Astrocyte (in vitro differentiated cells and primary cell): Measurements from ENCODE around the gene GPER1. TPM values are rescaled to one million over a fixed set of nuclear protein-coding genes. Genes with fewer than 3 reads are reported as not detected.
"Not testable (repeated sequence)": the region's sequence is repeated elsewhere in the genome, so short reads cannot be mapped to it uniquely, and the experiment has no call there.

Source experiments
- DNase-seq: peaks from one replicate; pipeline ENCODE4 v3.0.0-alpha.2; 2010; ENCODE audit warnings: low read depth
- FAIRE-seq: peaks from 2 replicates; lab custom pipeline; 2011; peaks lifted over from hg19 to GRCh38; lab: Jason Lieb, UNC
- H2AFZ ChIP-seq: 2 replicates; pipeline ENCODE4 v1.6.0; 2012; ENCODE audit warnings: low read depth, low read length, inconsistent platforms
- H3K27ac ChIP-seq: 2 replicates; pipeline ENCODE4 v1.5.1; 2011; ENCODE audit warnings: low read depth, low read length, inconsistent platforms
- H3K27me3 ChIP-seq: 2 replicates; pipeline ENCODE4 v1.6.0; 2011; ENCODE audit warnings: low read length, inconsistent platforms; ENCODE audit not compliant: insufficient read depth
- H3K36me3 ChIP-seq: 2 replicates; pipeline ENCODE4 v1.5.1; 2011; ENCODE audit warnings: low read length, inconsistent platforms; ENCODE audit not compliant: insufficient read depth
- H3K4me1 ChIP-seq: 2 replicates; pipeline ENCODE4 v1.5.1; 2011; ENCODE audit warnings: low read length, inconsistent platforms; ENCODE audit not compliant: insufficient read depth
- H3K4me2 ChIP-seq: 2 replicates; pipeline ENCODE4 v1.6.0; 2012; ENCODE audit warnings: low read length, inconsistent platforms
- H3K4me3 ChIP-seq: 2 replicates; pipeline ENCODE4 v1.5.1; 2011; ENCODE audit warnings: low read depth, mild to moderate bottlenecking, low read length, inconsistent platforms; ENCODE audit not compliant: insufficient read depth
- H3K79me2 ChIP-seq: 2 replicates; pipeline ENCODE4 v1.6.0; 2012; ENCODE audit warnings: mild to moderate bottlenecking, low read length, inconsistent platforms; ENCODE audit not compliant: insufficient read depth
- H3K9ac ChIP-seq: 2 replicates; pipeline ENCODE4 v1.6.0; 2012; ENCODE audit warnings: mild to moderate bottlenecking, low read length, inconsistent platforms
- H3K9me3 ChIP-seq: 2 replicates; pipeline ENCODE4 v1.5.1; 2012; ENCODE audit warnings: low read depth, mild to moderate bottlenecking, low read length, inconsistent platforms; ENCODE audit not compliant: insufficient read depth
- H4K20me1 ChIP-seq: 2 replicates; pipeline ENCODE4 v1.6.0; 2012; ENCODE audit warnings: low read length, inconsistent platforms; ENCODE audit not compliant: insufficient read depth
- H3K27ac Mint-ChIP-seq: one replicate; pipeline ENCODE4 v1.8.0; 2021; ENCODE audit warnings: mild to moderate bottlenecking, mixed read lengths; ENCODE audit not compliant: unreplicated experiment
- H3K27me3 Mint-ChIP-seq: one replicate; pipeline ENCODE4 v1.8.0; 2021; ENCODE audit warnings: low read depth, mixed read lengths; ENCODE audit not compliant: unreplicated experiment
- H3K36me3 Mint-ChIP-seq: one replicate; pipeline ENCODE4 v1.8.0; 2021; ENCODE audit warnings: low read depth, mixed read lengths; ENCODE audit not compliant: unreplicated experiment
- H3K4me1 Mint-ChIP-seq: one replicate; pipeline ENCODE4 v1.8.0; 2021; ENCODE audit warnings: low read depth, mixed read lengths; ENCODE audit not compliant: unreplicated experiment
- H3K4me3 Mint-ChIP-seq: one replicate; pipeline ENCODE4 v1.8.0; 2021; ENCODE audit warnings: mild to moderate bottlenecking, moderate library complexity, mixed read lengths; ENCODE audit not compliant: unreplicated experiment
- H3K9me3 Mint-ChIP-seq: one replicate; pipeline ENCODE4 v1.8.0; 2021; ENCODE audit warnings: mild to moderate bottlenecking, mixed read lengths; ENCODE audit not compliant: unreplicated experiment
- CTCF ChIP-seq: IDR thresholded peaks from 2 replicates; pipeline ENCODE4 v1.5.1; 2011; ENCODE audit warnings: low read depth, mild to moderate bottlenecking, inconsistent platforms, low read length, moderate library complexity; ENCODE audit not compliant: insufficient read depth
- EZH2 ChIP-seq: IDR thresholded peaks from 2 replicates; pipeline ENCODE4 v1.6.1; 2012; ENCODE audit warnings: mild to moderate bottlenecking, low read length, inconsistent platforms; ENCODE audit not compliant: insufficient read depth
- total RNA-seq: library from RNA; stranded (reverse); gene quantifications from 2 replicates; pipeline ENCODE4 v1.2.1, GENCODE V29; 2021

GPER1 gene
- total RNA-seq, 1 donor from 2014 or later: 17.4 TPM

- not testable (repeated sequence) for H3K4me3 ChIP-seq, DNase-seq
Observed at GRCh38 chr7:1116383-1117008, 28.6 kb downstream of the GPER1 start.

DNA sequence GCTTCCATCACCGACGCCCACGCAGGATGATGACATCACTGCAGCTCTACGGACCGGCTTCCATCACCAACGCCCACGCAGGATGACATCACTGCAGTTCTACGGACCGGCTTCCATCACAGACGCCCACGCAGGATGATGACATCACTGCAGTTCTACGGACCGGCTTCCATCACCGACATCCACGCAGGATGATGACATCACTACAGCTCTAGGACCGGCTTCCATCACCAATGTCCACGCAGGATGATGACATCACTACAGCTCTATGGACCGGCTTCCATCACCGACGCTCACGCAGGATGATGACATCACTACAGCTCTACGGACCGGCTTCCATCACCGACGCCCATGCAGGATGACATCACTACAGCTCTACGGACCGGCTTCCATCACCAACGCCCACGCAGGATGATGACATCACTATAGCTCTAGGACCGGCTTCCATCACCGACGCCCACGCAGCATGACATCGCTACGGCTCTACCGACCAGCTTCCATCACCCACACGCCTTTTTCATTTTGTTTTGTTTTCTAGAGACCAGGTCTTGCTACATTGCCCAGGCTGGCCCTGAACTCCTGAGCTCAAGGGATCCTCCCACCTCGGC lies 29.5 kb downstream of the GPER1 start:
- FAIRE-seq: no peak
- H3K27me3 Mint-ChIP-seq: no peaks in the 10 kb centered on the region
- no peak overlapping the region for H2AFZ ChIP-seq
- H3K36me3 Mint-ChIP-seq: peaks cover 24% of the 10 kb centered on the region
- no peak overlapping the region for H3K4me3 Mint-ChIP-seq
- no peak overlapping the region for H3K4me2 ChIP-seq
- DNase-seq: no peak
- peaks cover 16% of the 10 kb centered on the region for H3K79me2 ChIP-seq
- H3K9me3 ChIP-seq: no peaks in the 10 kb centered on the region
- H3K27ac Mint-ChIP-seq: no peak overlapping the region
- H3K9me3 Mint-ChIP-seq: no peaks in the 10 kb centered on the region
- H3K4me1 Mint-ChIP-seq: peaks cover 9% of the 10 kb centered on the region
- no peak overlapping the region for H3K4me3 ChIP-seq
- no peak for TF ChIP-seq EZH2
- no peak for TF ChIP-seq CTCF
- peaks cover 55% of the 10 kb centered on the region for H4K20me1 ChIP-seq
- no peaks in the 10 kb centered on the region for H3K4me1 ChIP-seq
- H3K27me3 ChIP-seq: no peaks in the 10 kb centered on the region
- H3K9ac ChIP-seq: no peak overlapping the region
- no peak overlapping the region for H3K27ac ChIP-seq
- no peaks in the 10 kb centered on the region for H3K36me3 ChIP-seq

More at GRCh38 chr7:1116383-1117008, 28.6 kb downstream of the GPER1 start:
- H2AFZ ChIP-seq, H3K4me1 ChIP-seq, FAIRE-seq, H3K79me2 ChIP-seq, H3K9ac ChIP-seq, H3K9me3 ChIP-seq, H3K27ac Mint-ChIP-seq, H3K9me3 Mint-ChIP-seq, H3K4me2 ChIP-seq, H3K4me3 Mint-ChIP-seq, H3K36me3 ChIP-seq, H3K27me3 ChIP-seq, H3K27ac ChIP-seq, H3K4me1 Mint-ChIP-seq, H3K27me3 Mint-ChIP-seq: not testable (repeated sequence)
- peaks cover 58% of the 10 kb centered on the region for H4K20me1 ChIP-seq
- peaks cover 24% of the 10 kb centered on the region for H3K36me3 Mint-ChIP-seq

- no peak overlapping the region for H3K4me2 ChIP-seq
- H3K27ac ChIP-seq: no peak overlapping the region
- no peaks in the 10 kb centered on the region for H3K9me3 Mint-ChIP-seq
- H3K36me3 ChIP-seq: no peaks in the 10 kb centered on the region
- H3K4me1 Mint-ChIP-seq: peaks cover 12% of the 10 kb centered on the region
- H3K4me1 ChIP-seq: peaks cover 14% of the 10 kb centered on the region
- TF ChIP-seq EZH2 (no peak), CTCF (no peak)
- peaks cover 60% of the 10 kb centered on the region for H4K20me1 ChIP-seq
- no peaks in the 10 kb centered on the region for H3K27me3 ChIP-seq
- no peaks in the 10 kb centered on the region for H3K9me3 ChIP-seq
- no peak overlapping the region for H3K4me3 Mint-ChIP-seq
- H3K79me2 ChIP-seq: peaks cover 23% of the 10 kb centered on the region
- DNase-seq: no peak
- H3K9ac ChIP-seq: no peak overlapping the region
- no peak overlapping the region for H2AFZ ChIP-seq
- no peak overlapping the region for H3K27ac Mint-ChIP-seq
- no peak for FAIRE-seq
- no peaks in the 10 kb centered on the region for H3K27me3 Mint-ChIP-seq
- peaks cover 19% of the 10 kb centered on the region for H3K36me3 Mint-ChIP-seq
- no peak overlapping the region for H3K4me3 ChIP-seq
Observed at GRCh38 chr7:1119201-1119600, 31.3 kb downstream of the GPER1 start.
